GM12878 (cell line): ENCODE measurements around the gene CATSPERD. TPM values are rescaled to one million over a fixed set of nuclear protein-coding genes. Genes with fewer than 3 reads are reported as not detected.

Experiments used
- ATAC-seq: fragments of 200-7000 bp; cut with Tn5 transposase; 3 replicates; pipeline ENCODE4 v1.9.1; 2020; ENCODE audit warnings: mild to moderate bottlenecking, moderate library complexity
- BruUV-seq: library from RNA; stranded (reverse); fragments of 400-500 nt; replicated peaks from 2 replicates; lab custom pipeline; 2021; lab: Mats Ljungman, UMichigan
- CTCF ChIA-PET: fragments of 300-600 bp; sonication (Branson Sonifier 250); formaldehyde crosslinking; extraction: SDS; loops from one replicate; lab custom pipeline; 2021; ENCODE audit warnings: inconsistent platforms; lab: Yijun Ruan, JAX
- POLR2A ChIA-PET: fragments of 350-600 bp; formaldehyde crosslinking; extraction: SDS; loops from one replicate; lab custom pipeline; 2021; ENCODE audit warnings: inconsistent platforms; lab: Charles Lee
- RAD21 ChIA-PET: fragments of 300-600 bp; sonication (Branson Sonifier 250); formaldehyde crosslinking; loops from one replicate; lab custom pipeline; 2023; ENCODE audit warnings: antibody characterized with exemption; ENCODE audit not compliant: unreplicated experiment; lab: Charles Lee
- SMC1A ChIA-PET: fragments of 300-600 bp; sonication (Branson Sonifier 250); formaldehyde crosslinking; loops from one replicate; lab custom pipeline; 2023; ENCODE audit not compliant: unreplicated experiment, uncharacterized antibody; lab: Charles Lee
- DNase-seq: peaks from one replicate; pipeline ENCODE4 v3.0.0-alpha.2; 2011; ENCODE audit warnings: low read depth, low spot score
- FAIRE-seq: peaks from 3 replicates; lab custom pipeline; 2011; peaks lifted over from hg19 to GRCh38; lab: Jason Lieb, UNC
- H2AFZ ChIP-seq: 2 replicates; pipeline ENCODE4 v1.6.0; 2011; ENCODE audit warnings: low read depth, low read length, control low read depth; ENCODE audit not compliant: control insufficient read depth
- H3K27ac ChIP-seq: 2 replicates; pipeline ENCODE4 v1.5.1; 2011; ENCODE audit warnings: control low read depth; ENCODE audit not compliant: control insufficient read depth, insufficient read depth
- H3K27me3 ChIP-seq, 2 experiments: replicated peaks in 1 of 2; 2 replicates each; pipeline versions ENCODE4 v1.6.0 to v1.6.1; 2011; ENCODE audit warnings: low read length in 1 of 2; ENCODE audit not compliant: control insufficient read depth in 2 of 2, insufficient read depth in 2 of 2
- H3K36me3 ChIP-seq, 2 experiments: 2 replicates each; pipeline ENCODE4 v1.5.1; 2011; ENCODE audit warnings: low read length in 1 of 2; ENCODE audit not compliant: control insufficient read depth in 2 of 2, insufficient read depth in 2 of 2
- H3K4me1 ChIP-seq: 2 replicates; pipeline ENCODE4 v1.6.1; 2011; ENCODE audit warnings: mild to moderate bottlenecking, low read length, moderate library complexity, mixed read lengths; ENCODE audit not compliant: control insufficient read depth, insufficient read depth
- H3K4me2 ChIP-seq: 2 replicates; pipeline ENCODE4 v1.6.0; 2011; ENCODE audit warnings: control low read depth; ENCODE audit not compliant: control insufficient read depth, insufficient read depth
- H3K4me3 ChIP-seq: fragments of 200-600 bp; sonication (generic); 2 replicates; pipeline ENCODE4 v1.5.1; 2016
- H3K79me2 ChIP-seq: 2 replicates; pipeline ENCODE4 v1.6.0; 2011; ENCODE audit warnings: low read length; ENCODE audit not compliant: control insufficient read depth, insufficient read depth
- H3K9ac ChIP-seq: 2 replicates; pipeline ENCODE4 v1.8.0; 2011; ENCODE audit warnings: low read length, control low read depth, mixed read lengths; ENCODE audit not compliant: control insufficient read depth, insufficient read depth
- H3K9me3 ChIP-seq: replicated peaks from 3 replicates; pipeline ENCODE4 v1.5.1; 2011; ENCODE audit warnings: mild to moderate bottlenecking, low read length; ENCODE audit not compliant: control insufficient read depth, insufficient read depth
- H4K20me1 ChIP-seq: 2 replicates; pipeline ENCODE4 v1.6.0; 2011; ENCODE audit not compliant: control insufficient read depth, insufficient read depth
- RB1 ChIP-seq: fragments of 450-650 bp; formaldehyde crosslinking; IDR thresholded peaks from 2 replicates; pipeline ENCODE4 v1.6.1; 2017; ENCODE audit warnings: mild to moderate bottlenecking, borderline replicate concordance
- ZNF217 ChIP-seq: fragments of 450-650 bp; IDR thresholded peaks from 2 replicates; pipeline ENCODE4 v1.6.1; 2017; ENCODE audit warnings: antibody characterized with exemption, mild to moderate bottlenecking
- WGBS: methylation state at CpG from one replicate; pipeline ENCODE4 v1.1.6; 2016; ENCODE audit warnings: low lambda C conversion rate; ENCODE audit not compliant: insufficient replicate concordance, insufficient coverage; ENCODE audit errors: missing lambda C conversion rate; 5-methylcytosine and 5-hydroxymethylcytosine counted together
- in situ Hi-C: fragments of 300-500 bp; cut with MboI; formaldehyde crosslinking; loops from 9 replicates; pipeline ENCODE4 v1.14.3; 2018; ENCODE audit warnings: mixed read lengths
- intact Hi-C: fragments of 100-400 bp; cut with micrococcal nuclease; formaldehyde crosslinking; loops from one replicate; pipeline ENCODE4 v1.14.2; 2022; ENCODE audit not compliant: unreplicated experiment
- polyA plus RNA-seq, 11 experiments: library from polyadenylated mRNA; depleted of rRNA in 4 of 11; unstranded in 6 of 11; stranded (reverse) in 5 of 11; fragments of >200 nt; fragmentation: Nextera tagmentation in 4 of 11; fragmentation: Illumina TruSeq in 1 of 11; extraction: Ambion mirVana in 4 of 11; extraction: Trizol in 1 of 11; gene quantifications; 1 replicate in 1 of 11; 2 replicates in 10 of 11; pipeline versions ENCODE4 v1.2.1 to v1.2.3, GENCODE V29; 2011 to 2016; ENCODE audit warnings: inconsistent platforms in 2 of 11, missing spikeins in 2 of 11, low read depth in 1 of 11
- total RNA-seq, 4 experiments: library from RNA; depleted of rRNA in 3 of 4; stranded (reverse); fragments of >200 nt in 3 of 4; fragmentation: Illumina TruSeq in 1 of 4; extraction: Trizol in 1 of 4; gene quantifications; 2 replicates each; pipeline versions ENCODE4 v1.2.1 to v1.2.3, GENCODE V29; 2013 to 2021

CATSPERD gene
- total and polyA plus RNA-seq, 10 of the 15 experiments (the other 5 are each of a cell fraction or from before 2014, with no cell fraction given): 0.02 to 0.38 (median 0.11) TPM; not detected in 5

DNA sequence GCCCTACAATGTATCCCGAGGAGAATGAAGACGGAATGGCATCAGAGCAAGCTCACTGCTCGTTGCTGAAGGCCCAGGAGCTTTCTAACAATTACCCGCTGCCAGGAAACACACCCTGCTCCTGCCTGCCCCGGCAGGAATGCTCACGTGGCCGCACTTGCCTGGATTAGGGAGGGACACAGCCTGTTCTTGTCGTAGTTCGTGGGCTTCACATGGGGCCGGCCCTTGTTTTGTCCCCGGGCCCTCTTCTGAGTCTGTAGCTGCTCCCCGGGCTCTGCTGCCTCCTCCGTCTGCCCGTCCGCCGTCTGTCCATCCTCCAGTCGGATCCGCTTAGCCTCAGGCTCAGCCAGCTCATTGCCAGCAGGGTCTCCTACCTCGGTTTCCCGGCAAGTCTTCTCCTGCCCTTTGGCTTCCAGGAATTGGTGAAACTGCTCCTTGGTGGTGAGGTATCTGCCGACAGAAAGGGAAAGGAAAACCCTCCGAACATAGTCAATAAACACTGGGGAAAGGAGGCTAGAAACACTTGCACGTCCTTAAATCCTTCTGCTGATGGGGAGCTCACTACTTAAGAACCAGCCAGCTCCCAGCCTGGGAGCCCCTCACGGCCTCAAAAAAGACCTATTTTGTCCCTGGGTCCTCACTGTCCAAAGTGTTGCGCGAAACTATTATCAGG is 69.6 kb downstream of the CATSPERD start:
- SMC1A ChIA-PET: interaction anchor here (1.0 kb wide), 1 partner anchor 14 kb away, joined by 3 read pairs; no protein-coding TSS in a partner anchor
- CTCF ChIA-PET: interaction anchor here (1.1 to 3.6 kb wide), 2 partner anchors 14 to 100 kb away, joined by 4 to 25 read pairs; partner anchors contain the start of genes NRTN and RPL36
- Histone ChIP-seq H3K79me2 (peaks cover 5% of the 10 kb centered on the region), H3K9ac (peak overlapping the region; percentile 75), H3K9me3 (no peaks in the 10 kb centered on the region), H3K4me2 (peak overlapping the region; percentile 97), H4K20me1 (no peaks in the 10 kb centered on the region), H3K4me1 (peaks cover 3% of the 10 kb centered on the region; the same call in 1 of the 2 replicates), H3K27me3 (no peaks in the 10 kb centered on the region), H3K27ac (peak overlapping the region; percentile 92), H3K36me3 (peaks cover 4 to 27% of the 10 kb centered on the region in 2 experiments; a peak in 3 of 4 replicates), H3K4me3 (peak overlapping the region; percentile 71), H2AFZ (peak overlapping the region; percentile 78)
- POLR2A ChIA-PET: interaction anchor here (0.6 to 1.1 kb wide), 3 partner anchors 14 to 114 kb away, joined by 3 to 7 read pairs (median 3); no protein-coding TSS in a partner anchor
- intact Hi-C loops: loop anchor here (1.0 to 2.0 kb wide), 3 partner anchors 70 to 115 kb away; partner anchors contain the start of genes CATSPERD, LONP1, RPL36 and VMAC
- in situ Hi-C loops: no loop called here
- no peak for DNase-seq
- no peak for ATAC-seq
- no peak for FAIRE-seq
- no TSS peak for BruUV-seq
- RAD21 ChIA-PET: interaction anchor here (0.7 to 1.5 kb wide), 2 partner anchors 14 to 199 kb away, joined by 3 to 4 read pairs; partner anchors contain the start of gene NRTN
- TF ChIP-seq ZNF217 (0 out of 2 replicates have a peak, but pooled peaks have one; percentile 65), RB1 (no peak)
- 66% methylated on average over 26 of the region's 26 CpGs for WGBS
